Measurements from ENCODE around the gene PLEKHG4B.
"Not testable (repeated sequence)": the region's sequence is repeated elsewhere in the genome, so short reads cannot be mapped to it uniquely, and the experiment has no call there.

The PLEKHG4B gene

DNA sequence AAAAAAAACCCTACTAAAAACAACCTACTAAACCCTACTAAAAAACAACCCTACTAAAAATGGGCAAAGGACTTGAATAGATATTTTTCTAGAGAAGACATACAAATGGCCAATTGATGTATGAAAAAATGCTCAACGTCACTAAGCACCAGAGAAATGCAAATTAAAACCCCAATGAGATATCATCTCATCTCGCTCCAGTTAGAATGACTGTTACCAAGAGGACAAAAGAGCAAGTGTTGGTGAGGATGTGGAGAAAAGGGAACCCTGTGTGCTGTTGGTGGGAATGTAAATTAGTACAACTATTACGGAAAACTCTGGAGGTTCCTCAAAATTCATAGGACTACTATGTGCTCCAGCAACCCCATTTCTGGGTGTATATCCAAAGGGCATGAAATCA lies 136.9 kb downstream of the PLEKHG4B start:
- DNase-seq (ENCODE audit: low spot score): no peak

- no peak for DNase-seq (ENCODE audit: low spot score)
Observed at GRCh38 chr5:230711-231110, 138.7 kb downstream of the PLEKHG4B start.

DNA sequence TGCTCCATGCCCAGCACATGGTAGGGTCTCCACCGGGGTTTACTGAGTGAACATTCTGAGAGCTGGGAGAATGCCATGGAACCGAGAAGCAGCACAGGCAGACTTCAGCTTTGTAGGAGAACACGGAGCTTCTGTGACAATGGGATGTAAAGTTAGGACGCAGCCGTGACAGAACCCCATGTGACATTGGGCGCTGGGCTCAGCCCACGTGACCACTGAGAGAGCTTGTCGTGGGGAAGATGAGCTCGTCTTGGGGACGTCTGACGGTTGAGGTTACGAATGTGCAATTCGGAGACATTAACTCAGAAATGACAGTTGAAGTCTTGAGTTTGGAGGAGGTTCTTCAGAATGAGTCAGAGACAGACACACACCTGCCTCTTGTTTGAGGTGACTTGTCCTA lies 139.7 kb downstream of the PLEKHG4B start:
- DNase-seq (ENCODE audit: low spot score): no peak

DNA sequence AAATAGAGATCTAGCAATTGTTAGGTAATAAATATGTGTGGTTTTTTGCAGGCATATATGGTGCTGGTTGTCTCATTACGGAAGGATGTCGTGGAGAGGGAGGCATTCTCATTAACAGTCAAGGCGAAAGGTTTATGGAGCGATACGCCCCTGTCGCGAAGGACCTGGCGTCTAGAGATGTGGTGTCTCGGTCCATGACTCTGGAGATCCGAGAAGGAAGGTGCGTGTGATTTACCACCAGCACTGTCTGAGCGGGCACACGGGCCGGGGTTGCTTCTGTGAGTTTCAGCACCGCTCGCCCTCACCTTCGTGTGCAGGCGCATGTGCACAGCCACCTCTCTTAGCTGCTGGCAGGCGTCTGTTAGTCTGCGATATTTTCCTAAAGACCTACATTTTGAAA lies 141.5 kb downstream of the PLEKHG4B start:
- DNase-seq (ENCODE audit: low spot score): not testable (repeated sequence)

DNA sequence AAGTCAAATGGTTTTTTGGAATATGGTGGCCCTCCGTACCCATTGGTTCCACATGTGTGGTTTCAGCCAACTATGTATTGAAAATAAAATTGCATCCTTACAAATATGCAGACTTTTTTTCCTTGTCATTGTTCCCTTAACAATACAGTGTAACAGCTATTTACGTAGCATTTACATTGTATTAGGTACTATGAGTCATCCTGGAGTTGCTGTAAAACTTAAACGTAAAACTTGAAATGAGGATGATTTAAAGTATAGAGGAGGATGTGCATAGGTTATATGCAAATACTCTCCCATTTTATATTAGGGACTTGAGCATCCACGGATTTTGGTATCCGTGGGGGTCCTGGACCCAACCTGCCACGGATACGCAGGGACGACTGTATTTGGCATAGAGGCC lies 142.5 kb downstream of the PLEKHG4B start:
- no peak for DNase-seq (ENCODE audit: low spot score)

DNA sequence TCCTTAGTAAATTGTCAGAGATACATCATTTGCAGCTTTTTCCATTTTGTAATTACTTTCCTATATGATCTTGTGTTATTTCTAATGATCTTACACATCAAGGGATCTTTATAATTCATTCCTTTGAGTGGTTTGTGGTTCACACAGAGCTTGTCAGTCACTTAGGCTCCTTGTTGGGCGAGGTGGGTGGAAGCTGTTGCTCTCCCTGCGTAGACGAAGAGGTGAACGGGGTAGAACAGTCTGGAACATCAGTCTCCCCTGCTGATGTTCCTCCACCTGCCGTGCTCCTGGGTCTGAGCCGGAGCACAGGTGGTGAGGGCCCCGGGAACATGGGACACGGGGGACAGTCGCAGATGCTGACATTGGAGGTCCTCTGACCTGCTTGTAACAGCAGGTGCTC lies 143.6 kb downstream of the PLEKHG4B start:
- not testable (repeated sequence) for DNase-seq (ENCODE audit: low spot score)

DNA sequence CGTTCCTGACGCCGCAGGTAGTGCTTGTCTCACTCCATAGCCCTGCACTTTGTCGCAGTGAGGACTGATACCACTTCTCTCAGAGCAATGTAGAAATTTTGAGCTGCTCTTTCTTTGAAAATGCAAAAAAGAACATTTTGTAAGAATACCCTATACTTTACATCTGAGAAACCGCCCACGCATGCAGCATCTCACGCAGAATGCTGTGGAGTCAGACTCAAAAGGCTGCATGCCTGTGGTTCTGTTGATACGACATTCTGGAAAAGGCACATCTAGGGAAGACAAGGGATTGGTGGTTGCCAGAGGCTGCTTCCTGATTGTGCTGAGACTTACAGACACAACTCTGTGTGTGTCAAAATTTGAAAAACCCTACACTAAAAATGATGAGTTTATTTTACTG lies 146.0 kb downstream of the PLEKHG4B start:
- DNase-seq (ENCODE audit: low spot score): not testable (repeated sequence)

All from hematopoietic multipotent progenitor cell treated with erythropoietin and hydrocortisone succinate and interleukin-3 and kit ligand, for 17 days (in vitro differentiated cells).